ENCODE measurements around the gene PPP1R37.
A peak's percentile ranks its signal among the peaks of the same experiment; 100 is the strongest.
"Not testable (repeated sequence)": the region's sequence is repeated elsewhere in the genome, so short reads cannot be mapped to it uniquely, and the experiment has no call there.

Gene PPP1R37

DNA sequence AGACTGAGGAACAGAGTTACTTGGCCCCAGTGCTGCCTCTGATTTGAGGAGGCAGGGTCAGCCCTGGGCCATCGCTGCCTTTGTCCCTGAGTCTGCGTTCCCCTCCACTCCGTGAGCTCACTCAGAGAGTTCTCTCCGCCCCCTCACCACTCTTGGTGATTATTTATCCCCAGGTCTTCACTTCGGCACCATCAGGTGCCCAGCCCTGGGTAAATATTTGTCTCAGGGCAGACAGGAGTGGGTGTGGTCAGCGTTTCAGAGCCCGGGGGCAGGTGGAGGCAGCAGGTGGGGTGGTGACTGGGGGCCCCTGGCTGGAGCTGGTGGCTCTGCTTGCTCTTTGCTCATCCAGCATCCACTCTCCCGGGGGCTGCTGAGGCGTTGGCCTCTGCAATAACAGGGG, 20.6 kb downstream of the PPP1R37 start:
- TF ChIP-seq, protein P1, sequence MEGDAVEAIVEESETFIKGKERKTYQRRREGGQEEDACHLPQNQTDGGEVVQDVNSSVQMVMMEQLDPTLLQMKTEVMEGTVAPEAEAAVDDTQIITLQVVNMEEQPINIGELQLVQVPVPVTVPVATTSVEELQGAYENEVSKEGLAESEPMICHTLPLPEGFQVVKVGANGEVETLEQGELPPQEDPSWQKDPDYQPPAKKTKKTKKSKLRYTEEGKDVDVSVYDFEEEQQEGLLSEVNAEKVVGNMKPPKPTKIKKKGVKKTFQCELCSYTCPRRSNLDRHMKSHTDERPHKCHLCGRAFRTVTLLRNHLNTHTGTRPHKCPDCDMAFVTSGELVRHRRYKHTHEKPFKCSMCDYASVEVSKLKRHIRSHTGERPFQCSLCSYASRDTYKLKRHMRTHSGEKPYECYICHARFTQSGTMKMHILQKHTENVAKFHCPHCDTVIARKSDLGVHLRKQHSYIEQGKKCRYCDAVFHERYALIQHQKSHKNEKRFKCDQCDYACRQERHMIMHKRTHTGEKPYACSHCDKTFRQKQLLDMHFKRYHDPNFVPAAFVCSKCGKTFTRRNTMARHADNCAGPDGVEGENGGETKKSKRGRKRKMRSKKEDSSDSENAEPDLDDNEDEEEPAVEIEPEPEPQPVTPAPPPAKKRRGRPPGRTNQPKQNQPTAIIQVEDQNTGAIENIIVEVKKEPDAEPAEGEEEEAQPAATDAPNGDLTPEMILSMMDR (IDR thresholded peaks at IDR 0.05; ENCODE audit: unreplicated experiment in 3 of 3) = no peak
- H3K4me1 Mint-ChIP-seq = peaks cover 32% of the 10 kb centered on the region
- no peak overlapping the region for H3K4me3 Mint-ChIP-seq
- H3K27me3 Mint-ChIP-seq (ENCODE audit: low read depth) = no peaks in the 10 kb centered on the region
- peak overlapping the region in 1 of 3 experiments; percentile 54 for H3K27ac Mint-ChIP-seq
- H3K9me3 Mint-ChIP-seq = no peaks in the 10 kb centered on the region
- no peaks in the 10 kb centered on the region for H3K36me3 Mint-ChIP-seq (ENCODE audit: low read depth)

DNA sequence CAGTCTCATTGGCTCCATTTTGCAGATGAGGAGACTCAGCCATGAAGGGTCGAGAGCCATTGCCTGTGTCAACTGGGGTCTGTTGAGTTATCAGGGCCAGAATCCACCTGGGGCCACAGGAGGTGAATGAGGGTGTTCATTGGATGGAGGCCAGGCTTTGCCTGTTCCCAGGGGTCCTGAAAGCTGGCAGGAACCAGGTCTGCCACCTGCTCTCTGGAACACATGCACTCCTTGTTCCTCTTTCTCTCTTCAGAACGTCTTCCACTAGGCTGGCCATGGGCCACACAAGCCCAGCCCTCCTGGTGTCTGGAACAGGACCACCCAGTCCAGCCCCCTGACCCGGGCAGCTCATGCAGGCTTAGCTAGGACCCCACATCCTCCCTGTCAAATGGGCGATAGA, 21.1 kb downstream of the PPP1R37 start:
- Mint-ChIP-seq H3K9me3 (no peaks in the 10 kb centered on the region), H3K36me3 (ENCODE audit: low read depth) (no peaks in the 10 kb centered on the region), H3K4me1 (peaks cover 32% of the 10 kb centered on the region), H3K27ac (peak overlapping the region in 1 of 3 experiments; percentile 54), H3K4me3 (no peak overlapping the region), H3K27me3 (ENCODE audit: low read depth) (no peaks in the 10 kb centered on the region)
- TF ChIP-seq, protein P1 (IDR thresholded peaks at IDR 0.05; ENCODE audit: unreplicated experiment in 3 of 3) = no peak

DNA sequence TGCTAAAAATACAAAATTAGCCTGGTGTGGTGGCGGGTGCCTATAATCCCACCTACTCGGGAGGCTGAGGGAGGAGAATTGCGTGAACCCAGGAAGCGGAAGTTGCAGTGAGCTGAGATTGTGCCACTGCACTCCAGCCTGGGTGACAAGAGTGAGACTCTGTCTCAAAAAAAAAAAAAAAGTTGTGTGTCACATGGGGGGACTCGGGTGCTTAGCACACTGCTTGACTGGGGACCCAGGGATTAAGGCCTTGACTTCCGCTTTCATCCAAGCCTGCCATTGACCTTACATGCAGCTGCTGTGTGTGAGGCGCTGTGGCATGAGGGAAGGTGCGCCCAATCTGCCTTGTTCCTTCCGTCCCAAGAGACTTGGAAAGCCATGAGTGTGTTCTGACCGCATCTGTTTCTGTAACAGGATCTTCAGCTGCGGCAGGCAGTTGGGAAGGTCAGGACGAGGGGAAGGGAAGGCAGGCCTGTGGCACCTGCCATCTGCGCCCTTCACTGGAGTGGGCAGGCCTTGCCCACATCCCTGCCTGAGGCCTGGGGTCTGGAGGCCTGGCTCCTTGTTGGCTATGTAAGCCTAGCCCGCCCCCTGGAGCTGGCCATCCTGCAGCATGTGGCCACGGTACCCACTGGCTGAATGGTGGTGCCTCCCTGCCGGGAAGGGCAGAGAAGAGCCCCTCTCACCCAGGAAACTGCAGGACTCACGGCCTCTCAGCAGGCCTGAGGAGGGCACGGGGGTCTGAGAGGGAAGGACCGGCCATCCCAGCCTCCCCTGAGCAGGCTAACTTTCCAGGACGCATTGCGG, 23.0 kb downstream of the PPP1R37 start:
- Mint-ChIP-seq H3K9me3 (no peaks in the 10 kb centered on the region), H3K27ac (no peak overlapping the region), H3K36me3 (ENCODE audit: low read depth) (no peaks in the 10 kb centered on the region), H3K4me1 (peaks cover 36% of the 10 kb centered on the region), H3K27me3 (ENCODE audit: low read depth) (no peaks in the 10 kb centered on the region), H3K4me3 (no peak overlapping the region)
- TF ChIP-seq, protein P1 (IDR thresholded peaks at IDR 0.05; ENCODE audit: unreplicated experiment in 3 of 3) = no peak

- Mint-ChIP-seq H3K4me1 (peaks cover 44% of the 10 kb centered on the region), H3K27ac (no peak overlapping the region), H3K36me3 (ENCODE audit: low read depth) (no peaks in the 10 kb centered on the region), H3K4me3 (no peak overlapping the region), H3K9me3 (no peaks in the 10 kb centered on the region), H3K27me3 (ENCODE audit: low read depth) (no peaks in the 10 kb centered on the region)
- TF ChIP-seq, protein P1 (IDR thresholded peaks at IDR 0.05; ENCODE audit: unreplicated experiment in 3 of 3) = no peak
Measured at GRCh38 chr19:45117167-45117594, 24.2 kb downstream of the PPP1R37 start.

DNA sequence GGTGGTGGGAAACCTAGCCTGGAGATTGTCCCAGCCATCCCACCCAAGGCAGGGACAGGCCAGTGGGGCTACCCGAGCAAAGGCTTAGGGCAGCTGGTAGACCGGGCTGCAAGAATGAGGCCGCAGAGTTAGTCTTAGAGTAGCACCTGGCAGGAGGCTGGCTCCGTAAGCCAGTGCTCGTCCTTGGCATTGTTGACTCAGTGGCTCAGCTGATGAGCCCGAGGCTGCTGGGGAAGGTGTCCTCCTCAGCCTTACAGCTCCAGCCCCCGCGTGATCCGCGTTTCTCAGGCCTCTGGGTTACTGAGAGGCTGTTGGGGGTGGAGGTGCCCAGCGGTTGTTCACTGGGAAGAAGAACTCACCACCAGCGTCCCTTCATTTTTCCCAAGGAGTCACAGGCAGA, 24.7 kb downstream of the PPP1R37 start:
- Mint-ChIP-seq H3K9me3 (no peaks in the 10 kb centered on the region), H3K4me1 (peaks cover 49% of the 10 kb centered on the region), H3K36me3 (ENCODE audit: low read depth) (no peaks in the 10 kb centered on the region), H3K4me3 (no peak overlapping the region), H3K27me3 (ENCODE audit: low read depth) (no peaks in the 10 kb centered on the region), H3K27ac (peak overlapping the region in 1 of 3 experiments; percentile 49)
- TF ChIP-seq, protein P1 (IDR thresholded peaks at IDR 0.05; ENCODE audit: unreplicated experiment in 3 of 3) = no peak

DNA sequence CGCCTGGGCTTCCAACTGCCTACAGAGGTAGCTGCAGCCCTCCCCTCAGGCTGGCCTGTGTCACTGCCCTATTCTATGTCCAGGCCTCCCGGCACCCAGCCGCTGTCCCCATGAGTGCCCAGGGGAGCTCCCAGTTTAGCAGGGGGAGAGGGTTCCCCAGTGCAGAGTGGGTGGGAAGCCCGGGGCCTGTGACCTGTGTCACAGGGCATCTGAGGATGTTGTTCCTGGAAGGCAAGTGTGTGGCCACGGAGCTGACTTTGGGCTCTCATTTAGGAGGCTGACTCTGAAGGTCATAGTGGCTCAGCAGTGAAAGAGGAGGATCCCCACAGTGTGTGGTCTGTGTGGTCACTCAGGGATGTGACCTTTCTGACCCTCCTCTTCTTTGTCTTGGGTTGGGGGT, 25.1 kb downstream of the PPP1R37 start:
- H3K9me3 Mint-ChIP-seq = no peaks in the 10 kb centered on the region
- H3K36me3 Mint-ChIP-seq (ENCODE audit: low read depth) = no peaks in the 10 kb centered on the region

DNA sequence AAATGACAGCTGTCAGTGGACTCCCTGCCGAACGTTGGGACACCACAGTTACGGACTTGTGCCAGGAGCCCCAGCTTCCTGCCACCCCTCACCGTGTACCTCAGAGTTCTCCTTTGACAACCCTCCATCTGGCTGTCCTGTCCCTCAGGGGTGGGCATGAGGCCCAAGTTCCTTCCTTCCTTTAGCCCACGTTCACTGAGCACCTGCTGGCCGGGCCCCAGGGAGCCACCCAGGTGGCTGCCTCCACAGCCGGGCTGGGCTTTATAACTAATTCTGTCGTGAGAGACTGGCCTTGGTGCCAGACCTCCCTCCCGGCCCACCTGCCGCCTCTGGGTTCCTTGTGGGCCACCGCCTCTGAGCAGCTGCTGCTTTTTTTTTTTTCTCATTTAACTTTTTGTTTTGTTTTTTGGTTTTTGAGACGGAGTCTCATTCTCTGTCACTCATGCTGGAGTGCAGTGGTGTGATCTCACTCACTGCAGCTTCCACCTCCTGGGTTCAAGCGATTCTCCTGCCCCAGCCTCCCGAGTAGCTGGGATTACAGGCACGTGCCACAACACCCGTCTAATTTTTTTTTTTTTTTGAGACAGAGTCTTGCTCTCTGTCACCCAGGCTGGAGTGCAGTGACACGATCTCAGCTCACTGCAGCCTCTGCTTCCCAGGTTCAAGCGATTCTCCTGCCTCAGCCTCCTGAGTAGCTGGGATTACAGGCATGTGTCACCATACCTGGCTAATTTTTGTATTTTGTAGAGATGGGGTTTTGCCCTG, 25.8 kb downstream of the PPP1R37 start:
- H3K36me3 Mint-ChIP-seq (ENCODE audit: low read depth); H3K4me3 Mint-ChIP-seq; H3K27ac Mint-ChIP-seq; H3K9me3 Mint-ChIP-seq; H3K27me3 Mint-ChIP-seq (ENCODE audit: low read depth): not testable (repeated sequence)
- peaks cover 53% of the 10 kb centered on the region for H3K4me1 Mint-ChIP-seq

More for the DNA sequence above, 25.1 kb downstream of the PPP1R37 start:
- Mint-ChIP-seq H3K27ac (peak overlapping the region in 1 of 3 experiments; percentile 49), H3K4me1 (peaks cover 50% of the 10 kb centered on the region), H3K4me3 (no peak overlapping the region), H3K27me3 (ENCODE audit: low read depth) (no peaks in the 10 kb centered on the region)
- TF ChIP-seq, protein P1 (IDR thresholded peaks at IDR 0.05; ENCODE audit: unreplicated experiment in 3 of 3) = no peak
